Measurements from ENCODE around the gene RBP3.
A peak's percentile ranks its signal among the peaks of the same experiment; 100 is the strongest.

The RBP3 gene

GRCh38 chr10:47337310-47337709, 10.9 kb upstream of the RBP3 start:
- DNase-seq (ENCODE audit: low read depth), result no peak

GRCh38 chr10:47339186-47339735, 8.9 kb upstream of the RBP3 start:
- no peak for DNase-seq (ENCODE audit: low read depth)

GRCh38 chr10:47339759-47340607, 8.2 kb upstream of the RBP3 start:
- DNase-seq (ENCODE audit: low read depth), result no peak

DNA sequence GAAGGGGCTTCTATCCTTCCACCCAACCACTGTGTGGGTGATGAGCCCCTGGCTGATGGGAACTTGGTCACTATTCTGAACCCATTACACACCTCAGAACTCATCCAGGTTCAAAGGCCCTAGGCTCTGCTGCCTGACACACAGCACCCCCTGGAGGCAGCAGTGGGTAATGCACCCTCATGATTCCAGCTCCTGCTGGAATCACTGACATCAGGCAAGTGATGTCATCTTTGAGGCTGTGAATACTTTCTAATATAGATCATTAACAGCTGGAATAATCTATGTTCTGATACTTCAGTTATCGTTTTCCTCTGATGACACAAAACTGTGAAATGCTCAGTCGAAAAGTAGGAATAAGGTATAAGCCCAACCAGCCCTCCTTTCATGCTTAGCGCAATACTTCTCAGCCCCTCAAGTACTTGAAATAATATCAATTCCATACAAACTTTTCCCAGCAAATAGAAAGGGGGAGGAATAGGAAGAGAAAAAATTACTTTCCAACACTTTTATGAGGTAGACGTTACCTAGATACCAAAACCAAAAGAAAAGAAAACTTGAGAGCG, 7.5 kb upstream of the RBP3 start:
- DNase-seq (ENCODE audit: low read depth), result peak; percentile 46

DNA sequence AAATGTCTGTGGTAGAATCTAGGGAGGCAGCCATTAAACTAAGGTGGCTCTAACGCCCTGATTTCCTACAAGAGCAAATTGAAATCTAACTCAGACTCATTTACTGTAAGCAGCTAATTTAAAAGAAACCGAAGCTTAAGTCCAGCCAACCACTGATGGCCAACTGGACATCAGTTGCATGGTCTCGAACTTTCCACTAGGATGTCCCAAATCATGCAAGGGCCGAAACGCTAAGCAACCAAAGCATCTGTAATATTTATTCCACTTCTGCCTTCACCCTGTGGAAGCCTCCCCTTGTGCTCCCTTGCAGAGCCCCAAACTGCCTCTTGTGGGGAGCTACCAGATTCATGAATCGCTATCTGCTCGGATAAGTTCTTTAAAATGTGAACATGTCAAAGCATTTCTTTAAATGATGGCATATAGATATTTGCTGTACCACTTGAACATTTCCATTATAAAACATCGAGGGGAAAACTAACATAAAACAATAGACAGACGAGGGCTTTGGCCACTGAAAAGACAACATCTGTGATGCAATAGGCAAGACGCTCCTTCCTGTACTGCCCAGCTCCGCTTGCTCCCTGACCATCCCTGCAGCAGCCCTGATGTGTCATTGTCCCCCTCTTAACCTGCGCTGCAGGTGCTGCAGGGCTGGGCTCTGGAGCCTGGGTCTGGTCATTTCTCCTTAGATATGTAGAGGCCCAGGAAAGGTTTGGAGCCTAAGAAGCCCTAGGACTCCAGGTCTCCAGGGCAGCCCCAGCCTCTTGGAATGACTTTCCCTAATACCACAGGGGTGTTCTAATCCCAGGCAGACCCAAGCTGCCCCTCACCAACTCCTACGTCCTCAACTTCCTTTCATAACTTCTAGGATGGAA, 2.9 kb upstream of the RBP3 start:
- no peak for DNase-seq (ENCODE audit: low read depth)

DNA sequence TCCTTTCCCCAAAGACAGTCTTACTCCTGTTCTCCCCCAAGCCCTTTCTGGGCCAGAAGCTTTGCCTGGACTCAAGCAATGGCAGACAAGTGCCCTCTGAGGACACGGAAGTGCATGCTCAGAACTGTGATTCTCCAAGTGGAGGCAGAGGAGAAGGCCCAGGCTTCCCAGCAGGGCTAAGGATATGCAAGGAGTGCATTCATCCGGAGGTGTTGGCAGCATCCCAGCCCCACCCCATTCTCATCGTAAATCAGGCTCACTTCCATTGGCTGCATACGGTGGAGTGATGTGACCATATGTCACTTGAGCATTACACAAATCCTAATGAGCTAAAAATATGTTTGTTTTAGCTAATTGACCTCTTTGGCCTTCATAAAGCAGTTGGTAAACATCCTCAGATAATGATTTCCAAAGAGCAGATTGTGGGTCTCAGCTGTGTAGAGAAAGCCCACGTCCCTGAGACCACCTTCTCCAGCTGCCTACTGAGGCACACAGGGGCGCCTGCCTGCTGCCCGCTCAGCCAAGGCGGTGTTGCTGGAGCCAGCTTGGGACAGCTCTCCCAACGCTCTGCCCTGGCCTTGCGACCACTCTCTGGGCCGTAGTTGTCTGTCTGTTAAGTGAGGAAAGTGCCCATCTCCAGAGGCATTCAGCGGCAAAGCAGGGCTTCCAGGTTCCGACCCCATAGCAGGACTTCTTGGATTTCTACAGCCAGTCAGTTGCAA, 1.4 kb upstream of the RBP3 start:
- DNase-seq (ENCODE audit: low read depth), result no peak

DNA sequence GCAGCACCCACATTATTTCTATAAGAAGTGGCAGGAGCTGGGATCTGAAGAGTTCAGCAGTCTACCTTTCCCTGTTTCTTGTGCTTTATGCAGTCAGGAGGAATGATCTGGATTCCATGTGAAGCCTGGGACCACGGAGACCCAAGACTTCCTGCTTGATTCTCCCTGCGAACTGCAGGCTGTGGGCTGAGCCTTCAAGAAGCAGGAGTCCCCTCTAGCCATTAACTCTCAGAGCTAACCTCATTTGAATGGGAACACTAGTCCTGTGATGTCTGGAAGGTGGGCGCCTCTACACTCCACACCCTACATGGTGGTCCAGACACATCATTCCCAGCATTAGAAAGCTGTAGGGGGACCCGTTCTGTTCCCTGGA, 874 bp upstream of the RBP3 start:
- no peak for DNase-seq (ENCODE audit: low read depth)

GRCh38 chr10:47348661-47349470, 703 bp downstream of the RBP3 start:
- no peak for DNase-seq (ENCODE audit: low read depth)

DNA sequence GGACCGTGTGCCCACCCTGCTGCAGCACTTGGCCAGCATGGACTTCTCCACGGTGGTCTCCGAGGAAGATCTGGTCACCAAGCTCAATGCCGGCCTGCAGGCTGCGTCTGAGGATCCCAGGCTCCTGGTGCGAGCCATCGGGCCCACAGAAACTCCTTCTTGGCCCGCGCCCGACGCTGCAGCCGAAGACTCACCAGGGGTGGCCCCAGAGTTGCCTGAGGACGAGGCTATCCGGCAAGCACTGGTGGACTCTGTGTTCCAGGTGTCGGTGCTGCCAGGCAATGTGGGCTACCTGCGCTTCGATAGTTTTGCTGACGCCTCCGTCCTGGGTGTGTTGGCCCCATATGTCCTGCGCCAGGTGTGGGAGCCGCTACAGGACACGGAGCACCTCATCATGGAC, 1.4 kb downstream of the RBP3 start:
- DNase-seq (ENCODE audit: low read depth), result no peak

DNA sequence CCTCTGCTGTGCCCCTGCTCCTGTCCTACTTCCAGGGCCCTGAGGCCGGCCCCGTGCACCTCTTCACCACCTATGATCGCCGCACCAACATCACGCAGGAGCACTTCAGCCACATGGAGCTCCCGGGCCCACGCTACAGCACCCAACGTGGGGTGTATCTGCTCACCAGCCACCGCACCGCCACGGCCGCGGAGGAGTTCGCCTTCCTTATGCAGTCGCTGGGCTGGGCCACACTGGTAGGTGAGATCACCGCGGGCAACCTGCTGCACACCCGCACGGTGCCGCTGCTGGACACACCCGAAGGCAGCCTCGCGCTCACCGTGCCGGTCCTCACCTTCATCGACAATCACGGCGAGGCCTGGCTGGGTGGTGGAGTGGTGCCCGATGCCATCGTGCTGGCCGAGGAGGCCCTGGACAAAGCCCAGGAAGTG, 1.8 kb downstream of the RBP3 start:
- DNase-seq (ENCODE audit: low read depth), result no peak

DNA sequence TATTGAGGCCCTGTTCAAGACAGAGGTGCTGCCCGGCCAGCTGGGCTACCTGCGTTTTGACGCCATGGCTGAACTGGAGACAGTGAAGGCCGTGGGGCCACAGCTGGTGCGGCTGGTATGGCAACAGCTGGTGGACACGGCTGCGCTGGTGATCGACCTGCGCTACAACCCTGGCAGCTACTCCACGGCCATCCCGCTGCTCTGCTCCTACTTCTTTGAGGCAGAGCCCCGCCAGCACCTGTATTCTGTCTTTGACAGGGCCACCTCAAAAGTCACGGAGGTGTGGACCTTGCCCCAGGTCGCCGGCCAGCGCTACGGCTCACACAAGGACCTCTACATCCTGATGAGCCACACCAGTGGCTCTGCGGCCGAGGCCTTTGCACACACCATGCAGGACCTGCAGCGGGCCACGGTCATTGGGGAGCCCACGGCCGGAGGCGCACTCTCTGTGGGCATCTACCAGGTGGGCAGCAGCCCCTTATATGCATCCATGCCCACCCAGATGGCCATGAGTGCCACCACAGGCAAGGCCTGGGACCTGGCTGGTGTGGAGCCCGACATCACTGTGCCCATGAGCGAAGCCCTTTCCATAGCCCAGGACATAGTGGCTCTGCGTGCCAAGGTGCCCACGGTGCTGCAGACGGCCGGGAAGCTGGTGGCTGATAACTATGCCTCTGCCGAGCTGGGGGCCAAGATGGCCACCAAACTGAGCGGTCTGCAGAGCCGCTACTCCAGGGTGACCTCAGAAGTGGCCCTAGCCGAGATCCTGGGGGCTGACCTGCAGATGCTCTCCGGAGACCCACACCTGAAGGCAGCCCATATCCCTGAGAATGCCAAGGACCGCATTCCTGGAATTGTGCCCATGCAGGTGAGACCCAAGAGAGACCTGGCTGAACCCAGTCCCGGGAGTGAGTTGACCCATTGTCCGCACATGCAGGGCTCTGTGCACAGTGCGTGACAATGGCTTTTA, 2.8 kb downstream of the RBP3 start:
- DNase-seq (ENCODE audit: low read depth), result no peak

DNA sequence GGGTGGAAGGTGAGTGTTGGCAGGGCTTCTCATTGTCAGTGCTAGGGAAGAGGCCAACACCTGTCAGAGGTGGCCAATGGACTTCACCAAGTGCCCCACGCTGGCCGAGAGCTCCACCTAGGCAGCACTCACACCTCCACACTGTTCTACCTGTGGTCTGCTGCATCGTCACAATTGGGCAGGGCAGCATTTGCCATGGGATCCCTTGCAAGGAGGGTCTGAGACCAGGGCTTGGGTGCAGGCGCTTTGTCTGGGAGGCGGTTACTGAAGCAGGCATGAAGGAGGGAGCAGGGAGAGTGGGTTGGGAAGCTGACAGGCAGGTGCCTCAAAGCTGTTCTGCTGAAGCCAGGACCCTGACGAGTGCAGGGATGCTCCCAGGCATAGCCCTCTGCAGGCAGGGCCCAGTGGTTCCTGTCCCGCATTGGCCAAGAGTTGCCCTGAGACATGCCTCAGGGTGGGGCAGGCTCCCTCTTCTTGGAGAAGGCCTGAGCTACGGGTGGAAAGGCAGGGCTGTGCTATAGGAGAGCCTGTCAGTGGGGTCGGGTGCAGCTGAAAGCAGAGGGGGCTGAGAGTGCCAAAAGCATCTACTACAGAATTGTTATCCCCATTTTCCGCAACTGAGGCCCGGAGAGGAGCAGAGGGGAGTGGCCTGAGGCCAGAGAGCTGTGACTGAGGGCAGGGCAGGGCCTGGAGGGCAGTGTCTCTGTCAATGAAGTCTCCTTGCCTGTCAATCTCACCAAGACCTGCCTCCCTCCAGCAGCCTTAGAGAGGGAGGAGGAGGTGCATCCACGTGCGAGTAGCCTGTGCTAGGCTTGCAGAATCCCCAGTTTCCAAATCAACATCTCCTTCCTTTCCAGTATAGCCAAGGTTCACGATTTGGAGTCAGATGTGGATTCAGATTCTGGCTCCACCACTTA, 4.0 kb downstream of the RBP3 start:
- no peak for DNase-seq (ENCODE audit: low read depth)

DNA sequence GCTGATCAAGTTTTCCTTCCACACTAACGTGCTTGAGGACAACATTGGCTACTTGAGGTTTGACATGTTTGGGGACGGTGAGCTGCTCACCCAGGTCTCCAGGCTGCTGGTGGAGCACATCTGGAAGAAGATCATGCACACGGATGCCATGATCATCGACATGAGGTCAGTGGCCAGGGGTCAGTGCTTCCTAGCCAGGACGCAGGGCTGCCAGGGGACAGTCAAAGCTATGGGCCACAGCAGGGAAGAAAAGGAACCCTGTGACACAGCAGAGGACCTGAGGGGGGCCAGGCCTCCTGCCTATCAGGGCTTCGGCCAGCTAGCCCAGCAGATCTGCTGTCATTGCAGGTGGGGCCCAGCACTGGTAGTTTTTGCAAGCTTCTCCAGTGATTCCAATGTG, 5.2 kb downstream of the RBP3 start:
- no peak for DNase-seq (ENCODE audit: low read depth)

- DNase-seq (ENCODE audit: low read depth), result no peak
These were observed 6.0 kb downstream of the RBP3 start for GRCh38 chr10:47354165-47354564.

GRCh38 chr10:47354900-47355299, 6.7 kb downstream of the RBP3 start:
- no peak for DNase-seq (ENCODE audit: low read depth)

GRCh38 chr10:47356708-47357107, 8.5 kb downstream of the RBP3 start:
- DNase-seq (ENCODE audit: low read depth), result no peak

DNA sequence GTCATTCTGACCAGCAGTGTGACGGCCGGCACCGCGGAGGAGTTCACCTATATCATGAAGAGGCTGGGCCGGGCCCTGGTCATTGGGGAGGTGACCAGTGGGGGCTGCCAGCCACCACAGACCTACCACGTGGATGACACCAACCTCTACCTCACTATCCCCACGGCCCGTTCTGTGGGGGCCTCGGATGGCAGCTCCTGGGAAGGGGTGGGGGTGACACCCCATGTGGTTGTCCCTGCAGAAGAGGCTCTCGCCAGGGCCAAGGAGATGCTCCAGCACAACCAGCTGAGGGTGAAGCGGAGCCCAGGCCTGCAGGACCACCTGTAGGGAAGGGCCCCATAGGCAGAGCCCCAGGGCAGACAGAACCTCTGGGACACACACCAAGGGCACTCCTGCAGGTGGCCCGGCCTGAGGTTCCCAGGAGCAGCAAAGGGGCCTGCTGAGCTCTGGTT, 9.0 kb downstream of the RBP3 start:
- DNase-seq (ENCODE audit: low read depth), result no peak

DNA sequence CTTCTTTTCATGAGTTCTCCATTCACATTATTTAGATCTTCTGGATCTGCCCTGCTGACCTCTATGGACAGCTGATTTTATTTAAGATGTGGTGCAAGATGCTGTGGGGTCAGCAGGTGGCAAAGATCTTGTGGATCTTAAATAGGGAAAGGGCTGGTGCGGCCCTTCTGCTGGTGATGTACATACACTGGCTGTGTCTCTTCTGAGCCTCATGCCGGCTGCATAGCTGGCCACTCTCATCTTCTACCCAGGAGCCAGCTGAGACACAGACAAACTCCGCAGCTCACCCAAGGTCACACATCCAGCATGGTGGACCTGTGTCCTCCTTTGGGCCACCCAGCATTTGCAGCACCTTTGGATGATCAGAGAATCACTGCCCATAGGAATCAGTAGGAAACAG, 9.7 kb downstream of the RBP3 start:
- no peak for DNase-seq (ENCODE audit: low read depth)

- DNase-seq (ENCODE audit: low read depth), result no peak
These were observed 10.3 kb downstream of the RBP3 start for GRCh38 chr10:47358457-47358856.
